ENCODE measurements around the gene PSORS1C2.

Gene PSORS1C2

DNA sequence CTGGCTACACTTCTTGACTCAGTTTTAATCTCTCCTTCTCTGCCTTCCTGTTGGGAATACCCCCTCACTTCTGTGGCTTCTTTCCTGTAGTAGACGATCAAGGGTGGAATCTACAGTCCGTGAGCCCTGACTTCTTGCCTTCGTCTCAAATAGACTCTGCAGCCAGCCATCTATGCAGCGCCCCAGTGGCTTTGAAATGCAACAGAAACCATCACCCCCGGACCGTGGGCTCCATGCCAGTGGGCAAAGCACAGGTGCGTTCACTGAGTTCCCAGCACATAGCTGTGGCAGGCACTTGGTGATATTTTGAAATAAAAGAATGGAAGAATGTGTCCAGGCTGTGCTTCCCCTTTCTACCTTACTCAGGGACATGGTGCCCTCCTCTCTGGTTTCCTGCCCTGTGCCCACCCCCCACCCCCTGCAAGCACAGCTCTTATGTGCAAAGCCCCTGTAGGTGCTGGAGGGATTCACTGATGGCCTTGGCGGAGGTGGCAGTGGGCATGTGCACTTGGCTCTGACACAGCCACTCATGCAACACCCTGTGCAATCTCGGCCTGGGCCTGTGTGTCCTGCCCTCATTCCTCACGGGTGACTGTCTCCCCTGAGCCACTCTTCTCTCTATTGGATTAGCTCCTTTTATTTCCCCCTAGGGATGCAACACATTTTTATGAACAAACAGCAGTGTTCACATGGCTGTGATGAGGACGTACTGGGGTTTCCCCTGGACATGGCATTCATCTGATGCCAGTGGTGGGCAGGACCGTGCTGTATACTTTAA, 13.1 kb downstream of the PSORS1C2 start:
- H3K4me3 ChIP-seq (ENCODE audit: insufficient read depth, low read length, poor library complexity, severe bottlenecking), result no peak overlapping the region
- H3F3A ChIP-seq (ENCODE audit: insufficient read depth), result no peaks in the 10 kb centered on the region
- H3K27me3 ChIP-seq (ENCODE audit: low read length), result no peaks in the 10 kb centered on the region
- no peak overlapping the region for H3K9ac ChIP-seq (ENCODE audit: low read length)
- no peak overlapping the region for H3K27ac ChIP-seq (ENCODE audit: low read depth, low read length)
- H3K9me3 ChIP-seq (ENCODE audit: insufficient read depth, low read length), result no peaks in the 10 kb centered on the region
- no peak overlapping the region for H3K4me2 ChIP-seq (ENCODE audit: low read depth, low read length, poor library complexity, severe bottlenecking)
- H3K9me2 ChIP-seq (replicated peaks; ENCODE audit: insufficient read depth, low read length), result no peaks in the 10 kb centered on the region
- TF ChIP-seq EZH2phosphoT487 (conservative IDR thresholded peaks at IDR 0.05; ENCODE audit: low read length), result no peak
- TF ChIP-seq, protein P1, sequence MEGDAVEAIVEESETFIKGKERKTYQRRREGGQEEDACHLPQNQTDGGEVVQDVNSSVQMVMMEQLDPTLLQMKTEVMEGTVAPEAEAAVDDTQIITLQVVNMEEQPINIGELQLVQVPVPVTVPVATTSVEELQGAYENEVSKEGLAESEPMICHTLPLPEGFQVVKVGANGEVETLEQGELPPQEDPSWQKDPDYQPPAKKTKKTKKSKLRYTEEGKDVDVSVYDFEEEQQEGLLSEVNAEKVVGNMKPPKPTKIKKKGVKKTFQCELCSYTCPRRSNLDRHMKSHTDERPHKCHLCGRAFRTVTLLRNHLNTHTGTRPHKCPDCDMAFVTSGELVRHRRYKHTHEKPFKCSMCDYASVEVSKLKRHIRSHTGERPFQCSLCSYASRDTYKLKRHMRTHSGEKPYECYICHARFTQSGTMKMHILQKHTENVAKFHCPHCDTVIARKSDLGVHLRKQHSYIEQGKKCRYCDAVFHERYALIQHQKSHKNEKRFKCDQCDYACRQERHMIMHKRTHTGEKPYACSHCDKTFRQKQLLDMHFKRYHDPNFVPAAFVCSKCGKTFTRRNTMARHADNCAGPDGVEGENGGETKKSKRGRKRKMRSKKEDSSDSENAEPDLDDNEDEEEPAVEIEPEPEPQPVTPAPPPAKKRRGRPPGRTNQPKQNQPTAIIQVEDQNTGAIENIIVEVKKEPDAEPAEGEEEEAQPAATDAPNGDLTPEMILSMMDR (IDR thresholded peaks at IDR 0.05; ENCODE audit: insufficient read depth, low read length, poor library complexity, severe bottlenecking), result no peak
- H4K20me1 ChIP-seq (ENCODE audit: low read depth, low read length), result no peaks in the 10 kb centered on the region
- no peak overlapping the region for H2AFZ ChIP-seq (ENCODE audit: low read depth, low read length, severe bottlenecking)
- no peaks in the 10 kb centered on the region for H3K36me3 ChIP-seq (ENCODE audit: low read length)
- H3K79me2 ChIP-seq (ENCODE audit: insufficient read depth, low read length), result no peaks in the 10 kb centered on the region

DNA sequence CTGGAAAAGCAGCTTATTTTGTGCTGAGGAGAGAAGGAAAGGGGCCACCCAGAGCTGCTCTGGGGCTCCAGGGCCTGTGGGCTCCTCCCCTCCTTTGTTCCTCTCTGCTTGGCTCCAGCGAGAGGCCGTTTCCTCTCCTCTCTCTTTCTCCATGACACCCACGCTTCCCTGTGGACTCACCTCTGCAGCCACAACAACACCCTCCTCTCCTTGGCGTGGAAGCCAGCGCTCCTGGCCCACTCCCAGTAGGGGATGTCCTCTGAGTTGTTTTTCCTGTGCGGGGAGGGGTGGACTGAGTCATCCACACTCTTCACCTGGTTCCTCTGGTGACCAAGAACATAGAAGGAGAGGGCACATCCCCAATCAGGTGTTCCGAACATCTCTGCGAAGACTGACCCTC, 13.7 kb downstream of the PSORS1C2 start:
- Histone ChIP-seq H3K27ac (ENCODE audit: low read depth, low read length) (no peak overlapping the region), H3K9me2 (replicated peaks; ENCODE audit: insufficient read depth, low read length) (no peaks in the 10 kb centered on the region), H3K4me2 (ENCODE audit: low read depth, low read length, poor library complexity, severe bottlenecking) (no peak overlapping the region), H3K9me3 (ENCODE audit: insufficient read depth, low read length) (no peaks in the 10 kb centered on the region), H2AFZ (ENCODE audit: low read depth, low read length, severe bottlenecking) (no peak overlapping the region), H3K4me3 (ENCODE audit: insufficient read depth, low read length, poor library complexity, severe bottlenecking) (no peak overlapping the region), H3K79me2 (ENCODE audit: insufficient read depth, low read length) (no peaks in the 10 kb centered on the region), H4K20me1 (ENCODE audit: low read depth, low read length) (no peaks in the 10 kb centered on the region), H3F3A (ENCODE audit: insufficient read depth) (no peaks in the 10 kb centered on the region), H3K9ac (ENCODE audit: low read length) (no peak overlapping the region), H3K36me3 (ENCODE audit: low read length) (no peaks in the 10 kb centered on the region), H3K27me3 (ENCODE audit: low read length) (no peaks in the 10 kb centered on the region)
- no peak for TF ChIP-seq EZH2phosphoT487 (conservative IDR thresholded peaks at IDR 0.05; ENCODE audit: low read length)
- TF ChIP-seq, protein P1 (IDR thresholded peaks at IDR 0.05; ENCODE audit: insufficient read depth, low read length, poor library complexity, severe bottlenecking), result no peak

DNA sequence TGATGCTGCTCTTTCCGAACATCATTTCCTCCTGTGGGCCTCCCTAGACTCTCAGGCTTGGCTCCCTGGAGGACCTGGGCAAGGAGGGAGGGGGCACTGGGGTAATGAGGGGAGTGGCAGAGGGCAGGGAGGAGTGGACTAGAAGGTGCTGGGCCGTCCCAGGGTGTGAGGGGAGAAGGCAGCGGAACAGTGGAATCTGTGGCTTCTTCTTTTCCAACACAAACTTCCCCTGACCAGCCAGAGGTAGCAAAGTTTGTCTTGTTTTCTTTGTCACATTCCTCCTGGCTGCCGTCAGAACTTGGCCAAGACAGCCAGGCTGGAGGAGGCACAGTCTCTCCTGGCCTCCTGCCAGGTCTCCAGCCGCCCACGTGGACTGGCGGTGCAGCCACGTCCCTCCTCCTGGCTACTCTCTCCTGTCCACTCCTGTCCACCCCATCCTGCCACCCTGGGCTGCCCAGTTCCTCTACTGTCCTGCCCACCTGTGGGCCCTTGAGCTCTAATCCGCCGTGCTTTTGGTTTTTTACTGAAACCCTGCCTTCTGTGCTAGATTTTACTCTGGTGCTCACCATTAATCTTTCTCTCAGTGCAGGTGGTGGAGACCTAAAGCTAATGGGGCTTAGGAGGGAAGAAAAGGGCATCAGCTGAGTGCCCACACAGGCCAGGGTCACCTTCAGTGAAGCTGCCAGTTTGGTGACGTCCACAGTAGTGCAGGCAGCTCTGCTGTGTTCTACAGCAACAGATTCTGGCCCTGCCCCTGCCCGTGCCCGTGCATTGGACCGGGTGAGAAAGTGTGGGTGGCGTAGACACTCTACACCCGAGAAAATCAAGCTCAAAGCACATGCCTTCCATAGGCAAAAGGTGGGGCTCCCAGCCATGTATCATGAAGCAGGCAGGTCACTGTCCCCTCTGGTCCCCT, 15.8 kb downstream of the PSORS1C2 start:
- no peak overlapping the region for H3K9ac ChIP-seq (ENCODE audit: low read length)

More for the DNA sequence above, 15.8 kb downstream of the PSORS1C2 start:
- H2AFZ ChIP-seq (ENCODE audit: low read depth, low read length, severe bottlenecking), result no peak overlapping the region
- H4K20me1 ChIP-seq (ENCODE audit: low read depth, low read length), result no peaks in the 10 kb centered on the region
- no peaks in the 10 kb centered on the region for H3K36me3 ChIP-seq (ENCODE audit: low read length)
- H3K27ac ChIP-seq (ENCODE audit: low read depth, low read length), result no peak overlapping the region
- TF ChIP-seq, protein P1 (IDR thresholded peaks at IDR 0.05; ENCODE audit: insufficient read depth, low read length, poor library complexity, severe bottlenecking), result no peak
- no peak for TF ChIP-seq EZH2phosphoT487 (conservative IDR thresholded peaks at IDR 0.05; ENCODE audit: low read length)
- H3F3A ChIP-seq (ENCODE audit: insufficient read depth), result no peaks in the 10 kb centered on the region
- no peak overlapping the region for H3K4me3 ChIP-seq (ENCODE audit: insufficient read depth, low read length, poor library complexity, severe bottlenecking)
- no peaks in the 10 kb centered on the region for H3K9me3 ChIP-seq (ENCODE audit: insufficient read depth, low read length)
- H3K9me2 ChIP-seq (replicated peaks; ENCODE audit: insufficient read depth, low read length), result no peaks in the 10 kb centered on the region
- H3K79me2 ChIP-seq (ENCODE audit: insufficient read depth, low read length), result no peaks in the 10 kb centered on the region
- no peaks in the 10 kb centered on the region for H3K27me3 ChIP-seq (ENCODE audit: low read length)
- no peak overlapping the region for H3K4me2 ChIP-seq (ENCODE audit: low read depth, low read length, poor library complexity, severe bottlenecking)

Measured in SU-DHL-6 (cell line).